ENCODE results near the gene LACTBL1.

Gene LACTBL1

DNA sequence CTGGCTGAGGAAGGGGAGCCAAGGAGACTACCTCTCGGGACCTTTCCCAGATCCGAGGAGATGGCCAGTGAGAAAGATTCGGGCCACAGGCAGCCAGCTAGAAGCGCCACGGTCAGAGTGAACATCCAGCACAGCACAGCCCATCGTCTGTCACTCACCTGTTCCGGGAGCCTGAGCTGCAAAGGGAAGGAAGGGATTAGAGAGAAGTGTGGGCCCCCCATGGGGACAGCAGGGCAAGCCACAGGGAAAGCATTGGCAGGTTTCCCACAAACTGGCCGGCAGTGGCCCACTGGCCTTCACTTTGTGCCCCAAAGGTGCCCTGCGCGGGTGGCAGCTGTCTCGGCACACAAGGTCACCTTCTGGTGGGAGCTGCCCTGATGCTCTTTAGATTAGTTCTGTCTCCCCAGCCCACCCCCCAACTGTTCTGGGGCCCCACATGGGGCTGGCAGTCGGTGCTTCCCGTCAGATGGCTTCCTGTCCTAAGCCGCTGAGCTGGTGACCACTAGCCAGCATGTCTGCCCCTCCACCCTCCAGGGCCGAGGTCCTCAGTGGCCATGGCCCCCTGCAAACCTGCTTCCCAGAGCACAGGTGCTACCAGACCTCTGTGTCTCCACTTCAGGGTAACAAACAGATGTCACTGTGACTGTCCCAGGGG lies 56.7 kb downstream of the LACTBL1 start:
- no peak overlapping the region for H3K4me3 ChIP-seq (replicated peaks; ENCODE audit: low read depth, low read length)
- DNase-seq (ENCODE audit: low read depth), result no peak
- TF ChIP-seq, protein P1, sequence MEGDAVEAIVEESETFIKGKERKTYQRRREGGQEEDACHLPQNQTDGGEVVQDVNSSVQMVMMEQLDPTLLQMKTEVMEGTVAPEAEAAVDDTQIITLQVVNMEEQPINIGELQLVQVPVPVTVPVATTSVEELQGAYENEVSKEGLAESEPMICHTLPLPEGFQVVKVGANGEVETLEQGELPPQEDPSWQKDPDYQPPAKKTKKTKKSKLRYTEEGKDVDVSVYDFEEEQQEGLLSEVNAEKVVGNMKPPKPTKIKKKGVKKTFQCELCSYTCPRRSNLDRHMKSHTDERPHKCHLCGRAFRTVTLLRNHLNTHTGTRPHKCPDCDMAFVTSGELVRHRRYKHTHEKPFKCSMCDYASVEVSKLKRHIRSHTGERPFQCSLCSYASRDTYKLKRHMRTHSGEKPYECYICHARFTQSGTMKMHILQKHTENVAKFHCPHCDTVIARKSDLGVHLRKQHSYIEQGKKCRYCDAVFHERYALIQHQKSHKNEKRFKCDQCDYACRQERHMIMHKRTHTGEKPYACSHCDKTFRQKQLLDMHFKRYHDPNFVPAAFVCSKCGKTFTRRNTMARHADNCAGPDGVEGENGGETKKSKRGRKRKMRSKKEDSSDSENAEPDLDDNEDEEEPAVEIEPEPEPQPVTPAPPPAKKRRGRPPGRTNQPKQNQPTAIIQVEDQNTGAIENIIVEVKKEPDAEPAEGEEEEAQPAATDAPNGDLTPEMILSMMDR (IDR thresholded peaks at IDR 0.05; ENCODE audit: low read length, missing control alignments), result no peak

DNA sequence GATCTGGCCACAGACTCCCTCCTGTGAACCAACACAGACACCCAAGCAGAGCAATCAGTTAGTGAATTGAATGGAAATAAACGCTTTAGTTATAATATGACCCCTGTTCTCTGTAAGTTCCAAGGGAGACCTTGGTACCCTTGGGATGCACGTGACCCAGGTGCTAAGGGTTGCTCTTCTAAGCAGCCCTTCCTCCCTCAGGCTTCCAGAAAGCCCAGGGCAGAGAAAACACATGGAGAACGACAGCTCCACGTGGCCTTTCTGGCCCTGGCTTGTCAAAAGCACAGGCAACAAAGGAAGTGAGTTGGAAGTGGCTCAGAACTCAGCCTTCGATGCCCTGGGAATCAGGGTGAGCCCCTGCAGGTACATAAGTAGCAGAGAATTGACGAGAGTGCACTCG lies 57.4 kb downstream of the LACTBL1 start:
- DNase-seq (ENCODE audit: low read depth), result no peak
- TF ChIP-seq, protein P1 (IDR thresholded peaks at IDR 0.05; ENCODE audit: low read length, missing control alignments), result no peak
- no peak overlapping the region for H3K4me3 ChIP-seq (replicated peaks; ENCODE audit: low read depth, low read length)

DNA sequence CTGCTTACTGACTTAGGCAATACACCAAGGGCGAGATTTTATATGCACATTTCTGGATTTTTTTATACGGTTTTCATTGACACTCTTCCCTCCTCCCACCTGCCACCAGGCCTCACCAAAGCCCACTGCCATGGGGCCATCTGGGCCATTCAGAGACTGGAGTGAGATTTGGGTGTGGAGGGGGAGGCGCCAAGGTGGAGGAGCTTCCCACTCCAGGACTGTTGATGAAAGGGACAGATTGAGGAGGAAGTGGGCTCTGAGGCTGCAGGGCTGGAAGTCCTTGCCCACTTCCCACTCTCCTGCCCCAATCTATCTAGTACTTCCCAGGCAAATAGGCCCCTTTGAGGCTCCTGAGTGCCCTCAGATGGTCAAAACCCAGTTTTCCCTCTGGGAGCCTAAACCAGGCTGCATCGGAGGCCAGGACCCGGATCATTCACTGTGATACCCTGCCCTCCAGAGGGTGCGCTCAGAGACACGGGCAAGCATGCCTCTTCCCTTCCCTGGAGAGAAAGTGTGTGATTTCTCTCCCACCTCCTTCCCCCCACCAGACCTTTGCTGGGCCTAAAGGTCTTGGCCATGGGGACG lies 57.9 kb downstream of the LACTBL1 start:
- DNase-seq (ENCODE audit: low read depth), result no peak
- H3K4me3 ChIP-seq (replicated peaks; ENCODE audit: low read depth, low read length), result no peak overlapping the region
- TF ChIP-seq, protein P1 (IDR thresholded peaks at IDR 0.05; ENCODE audit: low read length, missing control alignments), result no peak

DNA sequence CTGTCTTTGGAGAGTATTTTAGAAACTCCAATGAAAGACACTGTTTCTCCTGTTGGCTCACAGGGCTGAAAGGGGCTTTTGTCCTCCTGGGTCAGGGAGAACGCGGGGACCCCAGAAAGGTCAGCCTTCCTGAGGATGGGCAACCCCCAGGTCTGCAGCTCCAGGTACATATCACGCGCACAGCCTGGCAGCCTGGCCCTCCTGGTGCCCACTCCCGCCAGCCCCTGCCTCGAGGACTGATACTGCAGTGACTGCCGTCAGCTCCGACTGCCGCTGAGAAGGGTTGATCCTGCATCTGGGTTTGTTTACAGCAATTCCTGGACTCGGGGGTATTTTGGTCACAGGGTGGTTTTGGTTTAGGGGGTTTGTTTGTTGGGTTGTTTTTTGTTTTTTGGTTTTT lies 58.5 kb downstream of the LACTBL1 start:
- TF ChIP-seq, protein P1 (IDR thresholded peaks at IDR 0.05; ENCODE audit: low read length, missing control alignments), result no peak
- no peak for DNase-seq (ENCODE audit: low read depth)
- no peak overlapping the region for H3K4me3 ChIP-seq (replicated peaks; ENCODE audit: low read depth, low read length)

DNA sequence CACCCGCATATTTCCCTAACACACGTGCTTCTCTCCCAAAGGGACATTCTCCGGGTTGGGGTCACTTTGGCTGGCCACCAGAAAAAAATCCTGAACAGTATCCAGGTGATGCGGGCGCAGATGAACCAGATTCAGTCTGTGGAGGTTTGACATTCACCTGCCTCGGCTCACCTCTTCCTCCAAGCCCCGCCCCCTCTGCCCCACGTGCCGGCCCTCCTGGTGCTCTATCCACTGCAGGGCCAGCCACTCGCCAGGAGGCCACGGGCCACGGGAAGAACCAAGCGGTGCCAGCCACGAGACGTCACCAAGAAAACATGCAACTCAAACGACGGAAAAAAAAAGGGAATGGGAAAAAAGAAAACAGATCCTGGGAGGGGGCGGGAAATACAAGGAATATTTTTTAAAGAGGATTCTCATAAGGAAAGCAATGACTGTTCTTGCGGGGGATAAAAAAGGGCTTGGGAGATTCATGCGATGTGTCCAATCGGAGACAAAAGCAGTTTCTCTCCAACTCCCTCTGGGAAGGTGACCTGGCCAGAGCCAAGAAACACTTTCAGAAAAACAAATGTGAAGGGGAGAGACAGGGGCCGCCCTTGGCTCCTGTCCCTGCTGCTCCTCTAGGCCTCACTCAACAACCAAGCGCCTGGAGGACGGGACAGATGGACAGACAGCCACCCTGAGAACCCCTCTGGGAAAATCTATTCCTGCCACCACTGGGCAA lies 59.1 kb downstream of the LACTBL1 start:
- no peak for DNase-seq (ENCODE audit: low read depth)
- no peak overlapping the region for H3K4me3 ChIP-seq (replicated peaks; ENCODE audit: low read depth, low read length)
- TF ChIP-seq, protein P1 (IDR thresholded peaks at IDR 0.05; ENCODE audit: low read length, missing control alignments), result no peak

DNA sequence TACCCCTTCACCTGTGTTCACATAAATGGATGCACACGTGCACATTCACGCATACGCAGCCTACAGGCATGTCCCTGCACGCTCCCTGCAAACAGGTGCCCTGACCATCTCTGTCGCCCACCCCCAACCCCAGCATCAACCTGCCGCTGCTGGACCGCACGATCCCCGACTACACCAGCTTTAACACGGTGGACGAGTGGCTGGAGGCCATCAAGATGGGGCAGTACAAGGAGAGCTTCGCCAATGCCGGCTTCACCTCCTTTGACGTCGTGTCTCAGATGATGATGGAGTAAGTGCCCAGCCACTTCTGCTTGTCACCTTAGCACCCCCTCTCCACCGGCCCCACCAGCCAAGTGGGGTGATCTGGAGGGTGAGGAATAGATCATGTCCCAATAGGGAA lies 60.4 kb downstream of the LACTBL1 start:
- TF ChIP-seq, protein P1 (IDR thresholded peaks at IDR 0.05; ENCODE audit: low read length, missing control alignments), result no peak
- no peak for DNase-seq (ENCODE audit: low read depth)
- no peak overlapping the region for H3K4me3 ChIP-seq (replicated peaks; ENCODE audit: low read depth, low read length)
